ENCODE results near the gene SERPINE1.

Gene SERPINE1

GRCh38 chr7:101156866-101157589 is 30.1 kb downstream of the SERPINE1 start:
- no peak for DNase-seq

- DNase-seq: no peak
These were observed 33.1 kb downstream of the SERPINE1 start for GRCh38 chr7:101159696-101160674.

GRCh38 chr7:101160910-101161309 is 34.0 kb downstream of the SERPINE1 start:
- no peak for DNase-seq

GRCh38 chr7:101161692-101162471 is 35.0 kb downstream of the SERPINE1 start:
- DNase-seq: no peak

DNA sequence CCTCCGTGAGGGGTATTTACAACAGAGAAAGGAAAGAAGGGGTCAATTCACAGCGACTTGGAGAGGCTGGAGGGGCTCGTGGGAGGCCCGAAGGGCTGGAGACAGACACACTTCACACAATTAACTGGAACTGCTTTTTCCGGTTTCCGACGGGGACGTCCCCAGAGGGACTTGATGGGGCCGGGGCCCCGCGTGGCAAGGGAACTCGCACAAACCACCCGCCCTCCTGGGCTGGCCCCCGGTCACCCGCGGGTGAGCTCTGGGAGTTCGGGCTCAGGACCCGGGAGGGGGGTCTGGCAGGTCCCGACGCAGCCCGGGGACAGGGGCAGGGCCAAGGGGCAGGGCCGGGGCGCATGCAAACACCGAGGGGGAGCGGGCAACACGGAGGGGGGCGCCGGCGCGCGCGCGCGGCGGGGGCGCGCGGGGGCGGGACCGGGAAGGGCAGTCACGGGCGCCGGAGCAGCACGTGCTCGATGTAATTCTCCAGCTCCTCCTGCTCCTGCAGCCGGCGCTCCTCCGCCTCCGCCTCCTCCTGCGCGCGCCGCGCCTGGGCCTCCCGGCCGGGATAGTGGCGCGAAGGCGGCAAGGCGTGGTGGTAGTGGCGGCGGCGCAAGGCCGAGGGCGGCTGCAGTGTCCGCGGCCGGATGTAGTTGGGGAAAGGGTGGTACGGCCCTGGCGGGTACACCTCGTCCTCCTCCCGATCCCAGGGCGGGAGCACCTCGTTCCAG is 35.8 kb downstream of the SERPINE1 start:
- peak in 1 of 2 donors; percentile 17 for DNase-seq

DNA sequence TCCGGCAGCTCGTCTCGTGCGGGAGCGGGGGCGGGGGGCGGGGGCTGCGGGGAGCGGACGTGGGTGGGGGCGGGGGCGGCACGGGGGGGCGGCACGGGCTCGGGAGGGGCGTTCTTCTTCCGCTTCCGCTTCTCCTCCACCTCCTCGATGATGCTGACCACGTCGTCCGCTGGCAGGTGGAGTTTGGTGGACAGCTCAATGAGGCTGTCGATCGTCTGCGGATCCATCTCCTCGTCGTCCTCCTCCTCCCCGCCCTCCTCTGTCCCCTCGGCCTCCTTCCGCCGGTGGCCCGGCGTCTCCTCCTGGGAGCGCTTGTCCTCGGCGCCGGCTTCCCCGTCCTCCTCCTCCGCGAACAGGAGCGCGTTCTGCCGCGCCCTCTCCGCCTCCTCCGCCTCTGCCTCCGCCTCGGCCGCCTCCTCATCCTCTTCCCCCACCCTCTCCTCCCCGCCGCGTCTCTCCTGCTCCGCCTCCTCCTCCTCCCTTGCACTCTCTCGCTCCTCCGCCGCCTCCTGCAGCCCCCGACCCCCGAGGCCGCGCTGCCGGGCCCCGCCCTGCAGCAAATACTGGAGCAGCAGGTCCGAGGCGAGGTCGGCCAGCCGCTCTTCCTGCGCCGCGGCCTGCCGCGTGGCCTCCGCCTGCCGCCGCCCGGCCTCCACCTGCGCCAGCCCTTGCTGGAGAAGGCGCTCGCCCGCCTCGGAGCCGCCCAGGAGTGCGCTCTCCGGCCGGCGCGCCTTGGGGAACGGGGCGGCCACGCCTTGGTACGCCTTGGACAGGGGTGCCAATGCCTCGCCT is 36.6 kb downstream of the SERPINE1 start:
- DNase-seq: no peak

DNA sequence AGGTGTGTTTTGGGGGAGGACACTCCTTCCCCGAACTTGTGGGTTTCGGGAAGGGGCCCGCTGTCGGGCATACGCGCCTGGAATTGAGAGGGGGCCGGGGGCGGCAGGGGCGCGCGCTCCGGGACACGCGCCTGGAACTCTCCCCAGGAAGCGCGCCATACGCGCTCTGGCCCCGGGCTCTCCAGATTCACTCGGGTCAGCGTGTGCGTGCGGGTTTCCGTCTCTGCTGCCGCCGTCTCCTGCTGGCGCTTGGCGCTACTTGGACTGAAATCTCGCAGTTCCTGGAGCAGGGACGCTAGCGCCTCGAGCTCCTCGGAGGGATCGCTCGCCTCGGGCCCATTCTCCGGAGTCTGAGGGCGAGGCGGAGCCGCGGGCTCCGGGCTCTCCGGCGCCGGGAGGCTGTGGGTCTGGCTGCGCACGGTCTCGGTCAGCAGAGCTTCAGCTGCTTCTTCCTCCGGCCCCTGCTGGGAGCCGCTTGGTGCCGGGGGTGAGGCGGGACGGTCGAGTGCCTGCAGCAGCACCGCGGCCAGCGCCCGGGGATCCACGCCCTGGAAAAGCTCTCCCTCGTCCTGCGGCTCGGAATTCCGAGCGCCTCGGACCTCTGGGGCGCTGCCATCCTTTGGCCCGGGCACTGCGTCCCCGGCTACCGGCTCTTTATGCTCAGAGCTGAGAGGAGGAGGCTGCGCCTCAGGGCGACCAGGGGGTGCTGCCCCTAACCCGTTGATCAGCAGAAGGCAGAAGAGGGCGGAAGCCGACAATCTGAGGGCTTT is 37.4 kb downstream of the SERPINE1 start:
- peak; percentile 10 to 19 for DNase-seq

DNA sequence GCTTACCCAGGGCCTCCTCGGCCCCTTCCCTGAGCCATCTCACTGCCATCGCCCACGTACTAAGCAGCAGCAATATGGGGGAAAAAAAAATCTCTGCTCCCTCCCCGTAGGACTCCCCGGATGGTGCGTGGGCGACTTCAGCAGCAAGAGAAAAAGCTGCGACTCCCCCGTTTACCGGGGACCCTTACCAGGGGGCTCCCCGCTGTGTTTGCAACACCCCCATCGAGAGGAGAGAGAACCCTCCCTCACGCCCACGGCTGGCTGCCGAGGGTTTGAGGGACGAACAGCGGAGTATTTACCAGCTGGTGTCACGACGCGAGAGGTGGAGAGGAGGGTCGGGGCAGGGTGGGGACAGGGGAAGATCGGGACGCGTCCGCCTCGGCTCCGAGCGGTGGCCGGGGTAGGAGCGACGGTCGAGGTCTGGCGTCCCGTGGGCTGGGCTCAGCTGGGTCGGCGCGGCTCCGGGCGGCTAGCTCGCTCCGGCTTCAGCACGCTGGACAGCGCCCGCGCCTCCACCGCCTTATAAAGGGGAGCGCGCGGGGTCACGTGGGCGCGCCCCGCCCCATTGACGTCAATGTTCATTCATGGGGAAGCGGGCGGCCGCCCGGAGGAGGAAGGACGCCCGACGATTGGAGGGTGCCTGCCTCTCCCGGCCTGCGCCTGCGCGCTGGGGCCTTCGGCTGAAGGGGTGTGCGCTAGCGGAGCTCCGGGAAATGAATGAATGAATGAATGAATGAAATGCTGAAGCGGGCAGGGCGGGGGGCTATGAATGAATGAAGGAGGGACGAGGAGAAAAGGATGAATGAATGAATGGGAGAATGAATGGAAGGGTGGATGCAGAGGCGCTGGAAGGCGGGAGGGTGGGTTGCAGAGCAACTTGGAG is 38.4 kb downstream of the SERPINE1 start, which contains the start of gene VGF:
TSS of gene VGF (minus strand) at position 495 of the 883 bp plus-strand sequence. CDS start 726 bp downstream, outside the sequence.
- DNase-seq: peak; percentile 92 to 98

GRCh38 chr7:101165958-101166647 is 39.2 kb downstream of the SERPINE1 start:
- no peak for DNase-seq

GRCh38 chr7:101166648-101166908 is 39.7 kb downstream of the SERPINE1 start:
- no peak for DNase-seq

- DNase-seq: no peak
These were observed 40.2 kb downstream of the SERPINE1 start for GRCh38 chr7:101166909-101167644.

DNA sequence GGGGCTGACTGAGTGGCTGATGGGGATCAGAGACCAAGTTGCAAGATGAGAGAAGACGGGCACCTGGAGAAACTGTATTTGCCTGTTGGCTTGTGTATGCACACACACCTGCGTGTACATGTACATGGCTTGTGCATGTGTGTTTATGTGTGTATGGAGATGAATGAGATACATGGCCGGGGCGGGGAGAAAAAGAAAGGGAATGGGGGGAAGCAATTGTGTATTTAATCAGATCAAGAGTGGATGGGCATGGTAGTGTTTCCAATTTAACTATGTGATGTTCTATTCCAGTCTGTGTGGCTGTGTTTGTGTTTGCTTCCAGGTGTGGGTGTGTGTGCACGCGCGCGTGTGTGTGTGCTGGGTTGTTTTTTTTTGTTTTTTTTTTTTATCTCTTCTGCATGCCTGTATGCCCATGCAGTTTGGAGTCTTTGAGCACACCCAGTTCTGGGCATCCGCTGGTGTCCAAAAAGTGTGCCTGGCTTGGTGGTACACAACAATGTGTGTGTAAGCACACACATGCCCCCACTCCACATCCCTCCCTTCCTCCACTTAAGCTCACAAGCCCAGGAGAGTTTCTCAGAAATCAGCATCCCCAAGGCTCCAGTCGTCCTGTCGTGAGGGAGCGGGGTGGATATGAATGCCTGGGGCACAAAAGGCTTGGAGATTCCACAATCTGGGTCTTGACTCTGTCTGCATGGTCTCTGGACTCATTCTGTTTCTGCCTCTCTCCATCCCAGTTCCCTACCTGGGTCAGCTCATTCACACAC is 40.9 kb downstream of the SERPINE1 start:
- DNase-seq: no peak

- DNase-seq: no peak
These were observed 41.6 kb downstream of the SERPINE1 start for GRCh38 chr7:101168412-101169049.

- DNase-seq: no peak
These were observed 42.4 kb downstream of the SERPINE1 start for GRCh38 chr7:101169110-101169837.

DNA sequence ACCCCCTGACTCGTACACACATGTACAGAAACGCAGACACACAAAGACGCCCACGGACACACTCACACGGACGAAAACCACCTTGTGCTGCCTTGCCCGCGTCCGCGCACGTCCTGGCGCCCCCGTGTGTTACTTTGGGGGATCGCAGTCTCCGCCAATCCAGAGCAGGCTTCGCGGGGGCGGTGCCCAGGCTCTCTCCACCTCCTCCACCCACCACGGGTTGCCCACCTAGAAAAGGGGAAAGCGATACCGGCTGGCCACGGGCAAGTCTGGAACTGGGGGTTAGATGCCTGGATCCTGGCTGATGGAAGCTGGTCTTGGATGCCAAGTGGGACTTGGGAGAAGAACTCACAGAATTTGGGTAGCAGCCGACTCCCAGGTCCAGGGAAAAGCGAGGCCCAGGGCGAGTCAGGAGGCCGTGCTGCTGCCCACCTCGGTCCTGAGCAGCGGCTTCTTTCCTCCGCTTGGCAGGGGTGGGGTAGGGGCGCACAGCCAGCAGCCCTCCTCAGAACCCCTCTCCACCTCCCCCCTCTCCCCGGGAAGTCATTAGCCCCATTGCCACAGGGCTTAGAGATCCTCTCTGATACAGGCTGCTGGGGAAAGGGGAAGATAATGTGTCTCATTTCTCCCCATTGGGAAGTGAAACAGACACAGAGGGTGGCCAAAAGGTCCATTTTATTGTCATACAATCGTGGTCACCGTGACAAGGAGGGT is 43.1 kb downstream of the SERPINE1 start:
- peak; percentile 61 to 75 for DNase-seq
